ENCODE results near the gene NFIC.

- TF ChIP-seq CTCF (IDR thresholded peaks at IDR 0.05; ENCODE audit: low read depth, low read length, missing input control) = no peak
- no peak for TF ChIP-seq YY1 (IDR thresholded peaks at IDR 0.05)
- TF ChIP-seq GABPA (IDR thresholded peaks at IDR 0.05 in 1 of 2, conservative IDR thresholded peaks at IDR 0.05 in 1 of 2) = no peak
- no peak for TF ChIP-seq TAF1 (conservative IDR thresholded peaks at IDR 0.05)
- TF ChIP-seq ZBTB33 (IDR thresholded peaks at IDR 0.05) = no peak
- no peak for TF ChIP-seq HNF4A (conservative IDR thresholded peaks at IDR 0.05)
- no peak for TF ChIP-seq REST (IDR thresholded peaks at IDR 0.05)
- TF ChIP-seq MAX (IDR thresholded peaks at IDR 0.05) = no peak
Observed at GRCh38 chr19:3493651-3494050, 127.3 kb downstream of the NFIC start.
